Measurements from ENCODE around the gene ANKRD6. TPM values are rescaled to one million over a fixed set of nuclear protein-coding genes. Genes with fewer than 3 reads are reported as not detected.
A peak's percentile ranks its signal among the peaks of the same experiment; 100 is the strongest.

The ANKRD6 gene
- total RNA-seq, 1 donor from 2014 or later = 13.5 TPM

DNA sequence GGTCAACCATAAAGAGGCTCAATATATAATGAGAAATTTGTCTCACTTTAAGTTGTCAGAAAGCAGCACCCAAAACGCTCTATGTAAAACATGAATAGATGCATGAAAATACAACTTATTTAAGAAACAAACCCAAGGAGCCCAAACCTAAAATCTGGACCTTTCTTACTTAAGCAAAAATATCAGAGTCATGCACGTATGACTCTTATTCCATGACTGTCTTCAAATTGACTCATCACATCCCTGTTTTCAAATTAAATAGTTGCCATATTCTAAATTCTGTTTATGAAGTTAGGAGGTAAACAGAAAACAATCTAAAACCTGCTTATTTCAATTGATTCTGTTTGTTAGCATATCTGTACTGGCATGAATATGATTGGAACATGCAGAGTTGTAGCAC is 42.1 kb downstream of the ANKRD6 start:
- no peaks in the 10 kb centered on the region for H3K4me1 ChIP-seq (ENCODE audit: insufficient read depth, low read length)
- H3K4me3 ChIP-seq (ENCODE audit: insufficient read depth, low read depth, low read length) = no peak overlapping the region
- Mint-ChIP-seq H3K9me3 (ENCODE audit: unreplicated experiment) (no peaks in the 10 kb centered on the region), H3K4me3 (ENCODE audit: unreplicated experiment) (no peak overlapping the region), H3K4me1 (ENCODE audit: low read depth, unreplicated experiment) (peaks cover 17% of the 10 kb centered on the region), H3K36me3 (ENCODE audit: low read depth, unreplicated experiment) (peaks cover 2% of the 10 kb centered on the region), H3K27me3 (ENCODE audit: low read depth, unreplicated experiment) (no peaks in the 10 kb centered on the region), H3K27ac (ENCODE audit: unreplicated experiment) (peak overlapping the region; percentile 85)
- no peaks in the 10 kb centered on the region for H3K79me2 ChIP-seq (ENCODE audit: insufficient read depth, low read length)
- H4K20me1 ChIP-seq (ENCODE audit: insufficient read depth, low read length) = no peaks in the 10 kb centered on the region
- H3K27ac ChIP-seq (ENCODE audit: low read depth, low read length) = no peak overlapping the region
- no peak for TF ChIP-seq EZH2 (IDR thresholded peaks at IDR 0.05; ENCODE audit: insufficient read depth, low read length)
- TF ChIP-seq, protein P1, sequence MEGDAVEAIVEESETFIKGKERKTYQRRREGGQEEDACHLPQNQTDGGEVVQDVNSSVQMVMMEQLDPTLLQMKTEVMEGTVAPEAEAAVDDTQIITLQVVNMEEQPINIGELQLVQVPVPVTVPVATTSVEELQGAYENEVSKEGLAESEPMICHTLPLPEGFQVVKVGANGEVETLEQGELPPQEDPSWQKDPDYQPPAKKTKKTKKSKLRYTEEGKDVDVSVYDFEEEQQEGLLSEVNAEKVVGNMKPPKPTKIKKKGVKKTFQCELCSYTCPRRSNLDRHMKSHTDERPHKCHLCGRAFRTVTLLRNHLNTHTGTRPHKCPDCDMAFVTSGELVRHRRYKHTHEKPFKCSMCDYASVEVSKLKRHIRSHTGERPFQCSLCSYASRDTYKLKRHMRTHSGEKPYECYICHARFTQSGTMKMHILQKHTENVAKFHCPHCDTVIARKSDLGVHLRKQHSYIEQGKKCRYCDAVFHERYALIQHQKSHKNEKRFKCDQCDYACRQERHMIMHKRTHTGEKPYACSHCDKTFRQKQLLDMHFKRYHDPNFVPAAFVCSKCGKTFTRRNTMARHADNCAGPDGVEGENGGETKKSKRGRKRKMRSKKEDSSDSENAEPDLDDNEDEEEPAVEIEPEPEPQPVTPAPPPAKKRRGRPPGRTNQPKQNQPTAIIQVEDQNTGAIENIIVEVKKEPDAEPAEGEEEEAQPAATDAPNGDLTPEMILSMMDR (IDR thresholded peaks at IDR 0.05; ENCODE audit: insufficient read depth, low read depth, low read length) = no peak
- no peak for DNase-seq (ENCODE audit: low read depth)
- H3K36me3 ChIP-seq (ENCODE audit: insufficient read depth, low read length) = no peaks in the 10 kb centered on the region
- FAIRE-seq = no peak
- H3K9me3 ChIP-seq (ENCODE audit: insufficient read depth, low read depth, low read length) = no peaks in the 10 kb centered on the region
- H3K9ac ChIP-seq (ENCODE audit: low read length) = no peak overlapping the region
- H3K27me3 ChIP-seq (ENCODE audit: insufficient read depth, low read length) = no peaks in the 10 kb centered on the region
- H2AFZ ChIP-seq (ENCODE audit: low read depth, low read length) = no peak overlapping the region
- no peak overlapping the region for H3K4me2 ChIP-seq (ENCODE audit: low read length)

DNA sequence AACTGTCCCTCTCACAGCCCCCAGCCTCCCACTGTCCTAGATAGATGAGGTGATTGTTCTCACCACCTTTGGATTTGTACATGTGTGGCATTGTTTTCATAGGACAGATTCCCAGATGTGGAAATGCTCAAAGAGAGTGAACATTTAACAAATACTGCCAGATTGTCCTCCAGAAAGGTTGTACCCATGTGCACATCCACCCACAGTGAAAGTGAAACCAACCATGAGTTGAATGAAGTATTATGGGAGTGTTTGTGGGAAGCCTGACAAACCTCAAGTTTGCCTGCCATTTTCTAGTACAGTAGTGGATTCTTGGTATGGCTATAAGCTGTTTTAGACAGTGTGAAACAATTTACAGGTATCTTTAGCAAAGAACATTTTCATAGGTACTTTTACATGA is 42.7 kb downstream of the ANKRD6 start:
- H3K9ac ChIP-seq (ENCODE audit: low read length) = no peak overlapping the region
- FAIRE-seq (no peak), DNase-seq (ENCODE audit: low read depth) (peak; percentile 10)
- no peak for TF ChIP-seq EZH2 (IDR thresholded peaks at IDR 0.05; ENCODE audit: insufficient read depth, low read length)
- TF ChIP-seq, protein P1 (IDR thresholded peaks at IDR 0.05; ENCODE audit: insufficient read depth, low read depth, low read length) = no peak
- no peak overlapping the region for H3K4me3 Mint-ChIP-seq (ENCODE audit: unreplicated experiment)
- H4K20me1 ChIP-seq (ENCODE audit: insufficient read depth, low read length) = no peaks in the 10 kb centered on the region
- no peaks in the 10 kb centered on the region for H3K79me2 ChIP-seq (ENCODE audit: insufficient read depth, low read length)
- no peak overlapping the region for H2AFZ ChIP-seq (ENCODE audit: low read depth, low read length)
- peaks cover 2% of the 10 kb centered on the region for H3K36me3 Mint-ChIP-seq (ENCODE audit: low read depth, unreplicated experiment)
- no peak overlapping the region for H3K4me3 ChIP-seq (ENCODE audit: insufficient read depth, low read depth, low read length)
- H3K4me1 Mint-ChIP-seq (ENCODE audit: low read depth, unreplicated experiment) = peaks cover 17% of the 10 kb centered on the region
- no peaks in the 10 kb centered on the region for H3K9me3 ChIP-seq (ENCODE audit: insufficient read depth, low read depth, low read length)
- H3K36me3 ChIP-seq (ENCODE audit: insufficient read depth, low read length) = no peaks in the 10 kb centered on the region
- peak overlapping the region; percentile 85 for H3K27ac Mint-ChIP-seq (ENCODE audit: unreplicated experiment)
- H3K9me3 Mint-ChIP-seq (ENCODE audit: unreplicated experiment) = no peaks in the 10 kb centered on the region
- peak overlapping the region; percentile 35 for H3K4me2 ChIP-seq (ENCODE audit: low read length)
- H3K4me1 ChIP-seq (ENCODE audit: insufficient read depth, low read length) = no peaks in the 10 kb centered on the region
- no peak overlapping the region for H3K27ac ChIP-seq (ENCODE audit: low read depth, low read length)
- H3K27me3 ChIP-seq (ENCODE audit: insufficient read depth, low read length) = no peaks in the 10 kb centered on the region
- no peaks in the 10 kb centered on the region for H3K27me3 Mint-ChIP-seq (ENCODE audit: low read depth, unreplicated experiment)

DNA sequence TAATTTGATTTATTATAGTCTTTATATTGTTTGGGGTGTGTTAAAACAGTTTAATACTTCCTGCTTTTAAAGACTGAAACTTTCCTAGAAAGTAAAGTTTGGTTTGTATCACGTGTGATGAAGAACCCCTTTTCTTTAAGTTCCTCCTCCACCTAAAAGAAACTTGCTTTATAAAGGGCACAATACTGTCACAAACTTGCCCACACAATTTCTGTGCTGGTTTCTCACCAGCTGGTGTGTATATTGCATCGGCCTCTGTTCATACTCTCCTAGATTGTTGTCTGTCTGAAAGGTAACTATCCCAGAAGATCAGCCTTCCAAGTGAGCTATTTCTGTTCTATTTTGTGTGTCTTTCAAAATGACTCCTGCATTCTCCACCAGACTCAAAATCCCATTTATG is 46.9 kb downstream of the ANKRD6 start:
- Histone ChIP-seq H3K27ac (ENCODE audit: low read depth, low read length) (no peak overlapping the region), H3K4me1 (ENCODE audit: insufficient read depth, low read length) (peaks cover 10% of the 10 kb centered on the region), H3K79me2 (ENCODE audit: insufficient read depth, low read length) (no peaks in the 10 kb centered on the region), H3K4me3 (ENCODE audit: insufficient read depth, low read depth, low read length) (no peak overlapping the region), H3K9ac (ENCODE audit: low read length) (no peak overlapping the region), H4K20me1 (ENCODE audit: insufficient read depth, low read length) (no peaks in the 10 kb centered on the region), H3K9me3 (ENCODE audit: insufficient read depth, low read depth, low read length) (no peaks in the 10 kb centered on the region), H3K4me2 (ENCODE audit: low read length) (no peak overlapping the region), H3K36me3 (ENCODE audit: insufficient read depth, low read length) (no peaks in the 10 kb centered on the region), H2AFZ (ENCODE audit: low read depth, low read length) (no peak overlapping the region), H3K27me3 (ENCODE audit: insufficient read depth, low read length) (no peaks in the 10 kb centered on the region)
- no peak for TF ChIP-seq EZH2 (IDR thresholded peaks at IDR 0.05; ENCODE audit: insufficient read depth, low read length)
- TF ChIP-seq, protein P1 (IDR thresholded peaks at IDR 0.05; ENCODE audit: insufficient read depth, low read depth, low read length) = no peak
- DNase-seq (ENCODE audit: low read depth) (no peak), FAIRE-seq (no peak)
- no peak overlapping the region for H3K27ac Mint-ChIP-seq (ENCODE audit: unreplicated experiment)
- peaks cover 2% of the 10 kb centered on the region for H3K36me3 Mint-ChIP-seq (ENCODE audit: low read depth, unreplicated experiment)
- no peaks in the 10 kb centered on the region for H3K27me3 Mint-ChIP-seq (ENCODE audit: low read depth, unreplicated experiment)
- no peak overlapping the region for H3K4me3 Mint-ChIP-seq (ENCODE audit: unreplicated experiment)
- peaks cover 25% of the 10 kb centered on the region for H3K4me1 Mint-ChIP-seq (ENCODE audit: low read depth, unreplicated experiment)
- H3K9me3 Mint-ChIP-seq (ENCODE audit: unreplicated experiment) = no peaks in the 10 kb centered on the region

Data from astrocyte (in vitro differentiated cells and primary cell).